Measurements from ENCODE around the gene SPATS2L. TPM values are rescaled to one million over a fixed set of nuclear protein-coding genes. Genes with fewer than 3 reads are reported as not detected.

SPATS2L gene
- total RNA-seq, 1 experiment from 2014 or later: 47.3 TPM

GRCh38 chr2:200378652-200379290 is 72.3 kb downstream of the SPATS2L start:
- H3K27ac Mint-ChIP-seq: peak overlapping the region; percentile 1 to 18 (median 14); a peak in 5 of 7 replicates

More at GRCh38 chr2:200378652-200379290, 72.3 kb downstream of the SPATS2L start:
- peaks cover 28% of the 10 kb centered on the region for H3K4me1 ChIP-seq (ENCODE audit: insufficient read depth, low read length)
- no peaks in the 10 kb centered on the region for H3K9me3 ChIP-seq (ENCODE audit: control insufficient read depth, low read depth, low read length)
- H3T11ph ChIP-seq (ENCODE audit: low read length): no peak overlapping the region
- no peaks in the 10 kb centered on the region for H3K27me3 Mint-ChIP-seq (ENCODE audit: low read depth)
- H3K4me3 Mint-ChIP-seq: peak overlapping the region in 1 of 2 experiments; percentile 0; a peak in 2 of 5 replicates
- H3K9ac ChIP-seq (ENCODE audit: extremely low read depth, insufficient read length, low read length): no peak overlapping the region
- H2BK120ac ChIP-seq (ENCODE audit: low read depth, low read length, poor library complexity, severe bottlenecking): no peak overlapping the region
- H3K23me2 ChIP-seq (ENCODE audit: insufficient read length, low read depth, low read length, poor library complexity, severe bottlenecking): no peaks in the 10 kb centered on the region
- peaks cover 14% of the 10 kb centered on the region; the same call in 1 of the 2 replicates for H3K79me2 ChIP-seq (ENCODE audit: insufficient read depth, low read length)
- no peak overlapping the region for H2BK15ac ChIP-seq (ENCODE audit: low read depth, low read length)
- no peaks in the 10 kb centered on the region for H4K20me1 ChIP-seq (ENCODE audit: control insufficient read depth, insufficient read depth, insufficient read length)
- H3K56ac ChIP-seq (ENCODE audit: insufficient read length, low read depth, low read length): no peak overlapping the region
- H2BK5ac ChIP-seq (ENCODE audit: insufficient read length, low read length): no peak overlapping the region
- no peak overlapping the region for H4K5ac ChIP-seq (ENCODE audit: insufficient read length, low read depth, low read length)
- H2AFZ ChIP-seq (ENCODE audit: low read length): no peak overlapping the region
- H4K91ac ChIP-seq (ENCODE audit: insufficient read length, low read depth, low read length): no peak overlapping the region
- no peak for TF ChIP-seq CTCF (conservative IDR thresholded peaks at IDR 0.05)
- no peak overlapping the region for H2BK12ac ChIP-seq (ENCODE audit: insufficient read length, low read depth, low read length)
- no peak overlapping the region for H2AK5ac ChIP-seq (ENCODE audit: insufficient read length, low read length)
- H3K36me3 Mint-ChIP-seq (ENCODE audit: insufficient read depth in 1 of 3, low read depth in 3 of 3): no peaks in the 10 kb centered on the region; a peak in 1 of 7 replicates
- H3K27ac ChIP-seq (ENCODE audit: insufficient read length, low read depth, low read length): peak overlapping the region; percentile 61
- H4K8ac ChIP-seq (replicated peaks; ENCODE audit: insufficient read length, low read depth, low read length): no peak overlapping the region
- peak overlapping the region; percentile 8 for H3K4me2 ChIP-seq (ENCODE audit: insufficient read depth, insufficient read length, low read length)
- no peak overlapping the region for H3K14ac ChIP-seq (ENCODE audit: insufficient read depth, low read length)
- no peaks in the 10 kb centered on the region for H3K27me3 ChIP-seq (ENCODE audit: insufficient read depth, low read length)
- H3K79me1 ChIP-seq (ENCODE audit: insufficient read depth, low read depth, low read length, poor library complexity, severe bottlenecking): no peaks in the 10 kb centered on the region
- no peaks in the 10 kb centered on the region for H3K9me3 Mint-ChIP-seq
- H3K4ac ChIP-seq (ENCODE audit: low read depth, low read length): no peak overlapping the region
- H2BK20ac ChIP-seq (ENCODE audit: low read depth, low read length, poor library complexity, severe bottlenecking): no peak overlapping the region
- DNase-seq: no peak
- H3K4me1 Mint-ChIP-seq: peaks cover 79 to 81% of the 10 kb centered on the region in 2 experiments
- no peak overlapping the region for H3K18ac ChIP-seq (ENCODE audit: insufficient read length, low read depth, low read length)
- H3K23ac ChIP-seq (ENCODE audit: insufficient read length, low read depth, low read length): no peak overlapping the region
- no CpG with 5 or more reads among the region's 7 CpGs for WGBS (ENCODE audit: extremely low coverage, insufficient read length, low lambda C conversion rate)
